Colon (tissue), 2 donors: ENCODE results near the gene GCC1.

Experiments used
- FAIRE-seq: peaks from 2 replicates; lab custom pipeline; 2012; peaks lifted over from hg19 to GRCh38; lab: Jason Lieb, UNC
- donor health status: control.
- donor health status: control.

Gene GCC1

GRCh38 chr7:127585044-127585953 is at the start of gene GCC1:
GCC1 (minus strand) TSS chr7:127585596; CDS start chr7:127585182, 414 bp downstream.
- no peak for FAIRE-seq

GRCh38 chr7:127632276-127632910 is 47.0 kb upstream of the GCC1 start:
- no peak for FAIRE-seq

- FAIRE-seq, result no peak
Measured at GRCh38 chr7:127629268-127629854, 44.0 kb upstream of the GCC1 start.

GRCh38 chr7:127628445-127628844 is 43.0 kb upstream of the GCC1 start:
- no peak for FAIRE-seq

GRCh38 chr7:127625331-127625730 is 39.9 kb upstream of the GCC1 start:
- FAIRE-seq, result no peak

GRCh38 chr7:127620406-127621233 is 35.2 kb upstream of the GCC1 start:
- no peak for FAIRE-seq

GRCh38 chr7:127619681-127620405 is 34.4 kb upstream of the GCC1 start:
- no peak for FAIRE-seq

- FAIRE-seq, result no peak
Measured at GRCh38 chr7:127618775-127619174, 33.4 kb upstream of the GCC1 start.

- FAIRE-seq, result no peak
Measured at GRCh38 chr7:127618042-127618441, 32.6 kb upstream of the GCC1 start, which contains the start of gene PAX4. PAX4 (minus strand) TSS chr7:127618142; CDS start chr7:127615928, 2,214 bp downstream.

GRCh38 chr7:127616724-127617123 is 31.3 kb upstream of the GCC1 start:
- no peak for FAIRE-seq

- no peak for FAIRE-seq
Measured at GRCh38 chr7:127612263-127612662, 26.9 kb upstream of the GCC1 start.

- FAIRE-seq, result no peak
Measured at GRCh38 chr7:127609297-127609696, 23.9 kb upstream of the GCC1 start.

GRCh38 chr7:127608446-127608845 is 23.1 kb upstream of the GCC1 start:
- FAIRE-seq, result no peak

GRCh38 chr7:127600885-127601284 is 15.5 kb upstream of the GCC1 start:
- FAIRE-seq, result no peak

GRCh38 chr7:127598318-127598717 is 12.9 kb upstream of the GCC1 start:
- no peak for FAIRE-seq

- FAIRE-seq, result no peak
Measured at GRCh38 chr7:127595737-127596136, 10.3 kb upstream of the GCC1 start.

GRCh38 chr7:127594490-127594889 is 9.1 kb upstream of the GCC1 start:
- FAIRE-seq, result no peak

- no peak for FAIRE-seq
Measured at GRCh38 chr7:127592550-127592949, 7.2 kb upstream of the GCC1 start.

- FAIRE-seq, result no peak
Measured at GRCh38 chr7:127591591-127591990, 6.2 kb upstream of the GCC1 start.

- FAIRE-seq, result no peak
Measured at GRCh38 chr7:127591189-127591588, 5.8 kb upstream of the GCC1 start.

GRCh38 chr7:127589896-127590295 is 4.5 kb upstream of the GCC1 start:
- no peak for FAIRE-seq
